ENCODE data around the gene VPS8.

DNA sequence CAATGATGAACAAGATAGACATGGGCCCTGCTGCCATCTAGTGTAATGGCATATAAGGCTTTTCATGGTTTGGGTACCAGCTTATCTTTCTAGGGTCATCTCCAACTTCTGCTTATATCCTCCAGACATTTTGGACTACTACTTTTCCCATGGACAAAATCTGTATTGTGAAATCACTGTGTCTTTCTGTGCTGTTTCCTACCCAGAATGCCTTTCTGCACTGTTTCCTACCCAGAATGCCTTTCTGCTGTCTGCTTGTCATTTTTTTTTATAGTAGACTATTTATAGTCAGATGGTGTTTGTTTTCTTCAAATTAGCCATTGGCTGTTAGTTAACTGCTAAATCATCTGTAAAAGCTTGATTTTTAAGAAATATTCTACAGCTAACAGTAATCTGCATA, 20.1 kb downstream of the VPS8 start:
- TF ChIP-seq CTCF (IDR thresholded peaks at IDR 0.05; ENCODE audit: insufficient read depth, low read length, poor library complexity, severe bottlenecking) (no peak), EZH2phosphoT487 (conservative IDR thresholded peaks at IDR 0.05; ENCODE audit: low read length) (no peak)

Data from SU-DHL-6 (cell line).